NK-92 (cell line): ENCODE results near the gene SYTL5.
"Not testable (repeated sequence)": the region's sequence is repeated elsewhere in the genome, so short reads cannot be mapped to it uniquely, and the experiment has no call there.

Experiments used
- DNase-seq: peaks from one replicate; lab custom pipeline; 2025; ENCODE audit not compliant: unreplicated experiment; lab: John Stamatoyannopoulos, UW

The SYTL5 gene

DNA sequence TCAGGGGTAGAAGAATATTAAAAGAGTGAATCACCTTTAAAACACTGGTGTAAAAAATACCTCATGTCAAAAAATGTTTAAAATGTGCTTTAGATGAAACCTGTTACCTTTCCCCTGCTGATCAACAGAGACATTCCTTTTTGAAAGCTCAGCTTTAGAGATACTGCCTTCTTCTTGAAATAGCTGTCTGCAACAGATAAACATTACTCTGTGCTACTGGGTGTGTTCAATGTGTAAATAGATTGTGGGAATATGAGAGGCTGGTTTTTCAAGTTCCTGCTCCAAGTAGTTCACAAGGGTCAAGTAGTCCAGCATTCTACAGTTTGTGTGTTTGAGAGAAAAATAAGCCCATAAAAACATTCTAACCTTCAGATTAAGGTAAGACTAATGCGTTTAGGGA is at the start of gene SYTL5:
TSS of gene SYTL5 (plus strand) at position 263 of the 400 bp plus-strand sequence. CDS start 27,337 bp downstream, outside the sequence.
- DNase-seq = no peak

DNA sequence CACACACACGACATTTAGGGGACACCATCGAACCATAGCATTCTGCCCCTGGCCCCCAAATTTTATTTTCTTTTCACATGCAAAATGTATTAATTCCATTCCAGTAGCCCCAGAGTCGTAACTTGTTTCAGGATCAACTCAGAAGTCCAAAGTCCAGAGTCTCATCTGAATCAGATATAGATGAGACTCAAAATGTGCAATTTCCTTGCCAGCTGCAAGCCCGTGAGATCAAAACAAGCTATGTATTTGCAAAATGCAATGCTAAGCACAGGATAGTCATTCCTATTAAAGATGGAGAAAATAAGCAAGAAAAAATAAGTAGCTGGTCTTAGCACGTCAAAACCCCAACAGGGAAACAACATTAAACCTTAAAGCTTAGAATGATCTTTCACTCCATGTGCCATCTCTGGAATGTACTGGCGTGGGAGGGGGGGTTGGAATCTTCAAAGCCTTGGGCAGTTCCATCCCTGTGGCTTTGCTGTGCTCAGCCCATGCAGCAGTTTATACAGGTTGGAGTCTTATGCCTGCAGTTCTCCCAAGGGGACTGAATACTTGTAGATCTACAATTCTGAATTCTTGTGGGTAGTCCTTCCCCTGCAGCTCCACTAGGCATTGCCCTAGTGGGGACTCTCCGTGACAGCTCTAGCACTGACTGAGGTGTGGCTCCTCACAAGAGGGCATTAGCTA is 47.7 kb upstream of the SYTL5 start:
- no peak for DNase-seq

DNA sequence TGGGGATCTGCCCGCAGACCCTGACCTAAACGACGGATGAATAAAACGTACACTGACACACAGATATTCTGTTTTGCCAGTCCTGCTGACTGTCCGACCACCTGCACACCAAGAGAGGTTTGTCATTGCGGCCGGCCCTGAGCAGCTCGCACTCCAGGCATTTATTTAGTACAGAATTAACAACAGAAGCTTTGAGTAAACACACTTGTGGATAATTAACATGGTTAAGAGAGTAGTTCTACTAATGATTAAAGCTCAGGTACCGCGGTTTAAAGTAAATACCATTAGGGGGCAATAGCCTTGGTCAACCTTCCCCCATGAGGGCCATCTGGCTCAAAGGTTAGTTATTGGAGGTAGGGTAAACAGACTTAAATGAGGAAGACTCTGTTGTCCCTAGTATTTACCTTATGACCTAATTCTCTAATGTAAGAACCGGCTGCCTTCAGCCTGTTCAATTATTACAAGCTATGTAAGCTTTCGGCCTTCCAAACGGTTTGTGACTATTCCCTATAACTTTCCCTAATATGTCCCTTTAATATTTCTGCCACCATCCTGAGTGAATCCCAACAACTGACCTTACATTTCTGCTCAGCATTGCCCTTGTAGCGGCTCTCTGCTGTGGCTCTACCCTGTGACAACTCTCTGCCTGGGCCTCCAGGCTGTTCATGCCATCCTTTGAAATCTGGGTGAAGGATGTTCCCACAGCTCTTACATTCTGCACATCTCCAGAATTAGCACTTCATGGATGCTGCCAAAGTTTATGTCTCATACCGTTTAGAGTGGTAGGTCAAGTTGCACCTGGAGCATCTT is 46.9 kb upstream of the SYTL5 start:
- no peak for DNase-seq

DNA sequence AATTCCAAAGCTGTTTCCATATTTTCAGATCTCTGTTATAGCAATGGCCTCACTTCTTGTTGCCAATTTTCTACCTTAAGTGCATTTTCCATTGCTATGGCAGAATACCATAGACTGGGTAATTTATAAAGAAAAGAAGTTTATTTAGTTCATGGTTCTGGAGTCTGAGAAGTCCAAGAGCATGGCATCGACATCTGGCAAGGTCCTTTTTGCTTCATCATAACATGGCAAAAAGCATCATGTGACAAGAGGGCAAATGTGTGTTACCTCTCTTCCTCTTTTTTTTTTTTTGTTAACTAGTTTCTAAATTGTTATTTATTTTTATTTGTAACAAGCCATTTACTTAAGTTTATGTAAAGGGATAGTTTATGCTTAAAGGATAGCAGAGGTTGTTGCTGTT is 45.2 kb upstream of the SYTL5 start:
- no peak for DNase-seq

- DNase-seq = no peak
These were observed 38.6 kb upstream of the SYTL5 start for GRCh38 chrX:37967714-37968113.

GRCh38 chrX:37975421-37975820 is 30.9 kb upstream of the SYTL5 start:
- no peak for DNase-seq

- no peak for DNase-seq
These were observed 30.2 kb upstream of the SYTL5 start for GRCh38 chrX:37976153-37976552.

GRCh38 chrX:37984880-37985279 is 21.5 kb upstream of the SYTL5 start:
- DNase-seq = no peak

DNA sequence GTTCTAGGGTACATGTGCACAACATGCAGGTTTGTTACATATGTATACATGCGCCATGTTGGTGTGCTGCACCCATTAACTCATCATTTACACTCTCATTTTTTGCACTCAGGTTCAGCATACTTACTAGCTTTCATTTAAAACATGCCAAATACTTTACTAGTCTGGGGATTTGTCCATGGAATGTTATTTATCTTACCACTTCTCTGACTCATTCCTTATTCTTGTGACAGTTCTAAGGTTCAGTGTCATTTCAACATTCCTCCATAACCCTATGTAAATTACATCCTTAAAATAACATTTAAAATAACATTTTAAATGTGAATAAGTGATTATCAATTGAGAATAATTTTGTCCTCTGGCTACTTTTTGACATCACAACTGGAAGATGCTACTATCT is 19.5 kb upstream of the SYTL5 start:
- DNase-seq = no peak

DNA sequence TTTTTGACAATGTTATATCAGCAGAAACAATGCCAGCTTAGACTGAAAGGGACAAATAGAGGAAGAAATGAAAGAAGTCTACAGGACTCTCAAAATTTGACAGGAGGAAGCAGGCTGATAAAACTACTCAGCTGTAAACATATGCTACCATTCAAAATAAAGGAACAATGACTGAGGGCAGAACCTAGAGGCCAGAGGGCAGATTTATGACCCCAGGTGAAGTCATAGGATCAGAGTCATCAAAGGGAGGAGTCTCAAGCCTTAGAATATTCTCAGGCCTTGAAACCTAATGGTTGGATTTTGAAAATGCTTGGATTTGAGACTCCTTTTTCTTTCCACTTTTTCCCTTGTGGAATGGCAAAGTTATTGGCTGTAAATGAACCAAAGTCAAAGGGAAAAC is 17.0 kb upstream of the SYTL5 start:
- no peak for DNase-seq

DNA sequence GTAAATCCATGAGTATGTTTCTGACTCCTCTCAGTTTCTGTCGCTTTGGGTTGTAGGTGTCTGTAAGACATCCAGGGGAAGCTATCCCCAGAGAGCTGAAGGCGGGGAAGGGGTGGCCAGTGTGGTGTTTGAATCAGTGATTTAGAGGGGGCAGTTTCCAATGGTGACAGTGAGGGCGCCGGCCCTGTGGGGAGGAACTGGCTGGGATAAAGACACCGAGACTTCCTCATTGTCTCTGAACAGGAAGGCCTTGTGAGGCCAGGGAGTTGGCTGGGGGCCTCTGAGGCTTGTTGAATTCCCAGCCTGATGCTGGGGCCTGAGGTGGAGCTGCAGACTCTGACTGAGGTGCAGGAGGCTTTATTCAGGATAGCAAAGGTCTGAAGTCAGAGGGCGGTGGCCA is 15.1 kb upstream of the SYTL5 start:
- not testable (repeated sequence) for DNase-seq

DNA sequence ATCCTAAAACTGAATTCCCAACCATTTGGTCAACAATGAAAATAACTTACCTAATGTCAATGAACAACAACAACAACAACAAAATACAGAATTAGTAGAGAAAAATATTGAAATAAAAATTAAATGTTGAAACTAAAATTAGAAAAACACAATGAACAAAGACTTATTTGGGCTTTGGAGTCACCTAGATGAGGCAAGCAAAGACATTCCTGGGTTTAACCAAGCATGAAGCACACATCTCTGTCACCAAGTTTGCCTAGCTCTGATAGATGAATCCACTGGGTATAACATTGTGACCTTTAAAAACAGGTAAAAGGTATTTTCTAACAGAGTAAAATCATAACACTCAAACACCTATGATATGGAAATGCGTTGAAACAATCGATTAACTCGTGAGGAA is 13.2 kb upstream of the SYTL5 start:
- no peak for DNase-seq

- no peak for DNase-seq
These were observed 12.3 kb upstream of the SYTL5 start for GRCh38 chrX:37993837-37994619.

- DNase-seq = no peak
These were observed 10.9 kb upstream of the SYTL5 start for GRCh38 chrX:37995428-37995827.

- no peak for DNase-seq
These were observed 9.3 kb upstream of the SYTL5 start for GRCh38 chrX:37997096-37997495.

DNA sequence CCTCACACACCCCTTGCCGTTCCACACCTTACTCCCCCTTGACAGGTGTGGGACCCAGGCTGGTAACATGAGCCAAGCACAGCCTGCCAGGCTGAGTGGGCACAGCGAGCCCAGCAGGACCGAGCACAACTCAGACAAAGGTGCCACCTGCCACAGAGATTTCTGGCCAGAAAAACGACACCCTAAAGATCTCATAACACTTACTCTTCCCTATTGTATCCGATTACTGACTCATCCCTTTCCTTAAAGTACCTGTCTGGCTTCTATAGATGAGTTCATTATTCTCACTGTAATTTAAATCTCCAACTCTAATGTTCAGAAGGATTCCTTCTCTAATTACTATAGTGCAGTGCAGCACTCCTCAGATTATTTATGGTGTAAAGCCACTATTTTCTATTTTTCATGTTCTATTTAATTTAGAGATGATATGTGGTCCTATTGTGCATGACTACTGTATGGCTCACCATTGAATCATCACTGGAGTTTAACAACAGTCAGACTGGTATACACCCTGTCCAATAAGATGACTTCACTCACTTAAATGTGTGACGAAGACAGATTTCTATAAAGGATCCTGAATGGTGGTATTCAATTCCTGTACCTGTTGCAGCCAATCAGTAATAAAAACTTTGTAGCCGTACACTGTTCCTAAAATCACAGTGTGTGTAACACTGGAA is 7.6 kb upstream of the SYTL5 start:
- no peak for DNase-seq

GRCh38 chrX:38000706-38001105 is 5.6 kb upstream of the SYTL5 start:
- DNase-seq = no peak

- no peak for DNase-seq
These were observed 2.3 kb upstream of the SYTL5 start for GRCh38 chrX:38004046-38004445.

DNA sequence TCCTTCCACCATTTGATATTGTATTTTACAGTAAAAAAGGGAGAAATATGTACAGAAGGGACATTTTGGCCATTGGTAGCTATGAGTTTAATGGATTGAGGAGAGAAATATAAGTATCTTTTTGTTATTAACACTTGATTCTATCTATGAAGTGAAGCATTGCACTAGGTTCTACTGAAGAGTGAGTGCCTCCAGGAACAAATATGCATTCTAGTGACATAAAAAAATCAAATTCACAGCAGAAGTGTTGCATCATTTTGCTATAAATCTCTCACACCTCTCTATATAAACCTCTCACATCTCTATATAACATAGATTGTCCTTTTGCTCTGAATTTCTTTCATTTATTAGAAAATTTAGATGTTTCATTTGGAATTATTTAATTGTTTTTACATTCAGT is 425 bp downstream of the SYTL5 start:
- no peak for DNase-seq

- DNase-seq = no peak
These were observed 2.3 kb downstream of the SYTL5 start for GRCh38 chrX:38008658-38009057.

DNA sequence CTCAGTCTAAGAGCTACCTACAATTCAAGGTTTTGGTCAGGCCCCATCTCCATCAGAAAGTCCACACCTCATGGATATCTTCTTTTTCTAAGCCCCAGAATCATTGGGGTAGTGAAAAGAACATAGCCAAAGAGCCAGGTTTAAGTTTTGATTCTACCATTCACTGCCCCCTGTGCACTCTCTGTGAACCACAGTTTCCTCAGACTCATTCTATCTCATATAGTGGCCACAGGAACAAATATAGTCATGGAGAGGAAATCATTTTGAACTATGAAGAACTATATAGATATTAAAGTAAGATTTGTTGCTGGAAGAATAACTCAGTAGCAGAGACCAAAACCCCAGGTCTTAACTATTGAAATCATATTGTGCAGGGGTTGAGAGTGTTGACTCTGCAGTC is 3.3 kb downstream of the SYTL5 start:
- no peak for DNase-seq
